ENCODE measurements around the gene OLFML2A. TPM values are rescaled to one million over a fixed set of nuclear protein-coding genes. Genes with fewer than 3 reads are reported as not detected.
"Not testable (repeated sequence)": the region's sequence is repeated elsewhere in the genome, so short reads cannot be mapped to it uniquely, and the experiment has no call there.

Gene OLFML2A
- total RNA-seq, 1 donor = 13.7 TPM

- DNase-seq (ENCODE audit: low read depth) = no peak
- TF ChIP-seq CTCF (IDR thresholded peaks at IDR 0.05; ENCODE audit: insufficient read depth, low read length) = no peak
- no peak overlapping the region for H3K4me3 ChIP-seq (ENCODE audit: low read depth, low read length)
Observed at GRCh38 chr9:124828489-124829333, 51.8 kb downstream of the OLFML2A start.

GRCh38 chr9:124829334-124829669, 52.4 kb downstream of the OLFML2A start:
- no peak for TF ChIP-seq CTCF (IDR thresholded peaks at IDR 0.05; ENCODE audit: insufficient read depth, low read length)
- no peak for DNase-seq (ENCODE audit: low read depth)

GRCh38 chr9:124830593-124830992, 53.7 kb downstream of the OLFML2A start:
- no peak overlapping the region for H3K4me3 ChIP-seq (ENCODE audit: low read depth, low read length)
- TF ChIP-seq CTCF (IDR thresholded peaks at IDR 0.05; ENCODE audit: insufficient read depth, low read length) = no peak
- no peak for DNase-seq (ENCODE audit: low read depth)

More at GRCh38 chr9:124829334-124829669, 52.4 kb downstream of the OLFML2A start:
- no peak overlapping the region for H3K4me3 ChIP-seq (ENCODE audit: low read depth, low read length)

GRCh38 chr9:124831642-124832364, 54.9 kb downstream of the OLFML2A start:
- no peak for TF ChIP-seq CTCF (IDR thresholded peaks at IDR 0.05; ENCODE audit: insufficient read depth, low read length)
- DNase-seq (ENCODE audit: low read depth) = no peak
- H3K4me3 ChIP-seq (ENCODE audit: low read depth, low read length) = no peak overlapping the region

GRCh38 chr9:124834591-124834990, 57.7 kb downstream of the OLFML2A start:
- H3K4me3 ChIP-seq (ENCODE audit: low read depth, low read length) = no peak overlapping the region
- no peak for TF ChIP-seq CTCF (IDR thresholded peaks at IDR 0.05; ENCODE audit: insufficient read depth, low read length)
- peak; percentile 60 for DNase-seq (ENCODE audit: low read depth)

- no peak overlapping the region for H3K4me3 ChIP-seq (ENCODE audit: low read depth, low read length)
- no peak for TF ChIP-seq CTCF (IDR thresholded peaks at IDR 0.05; ENCODE audit: insufficient read depth, low read length)
- peak; percentile 89 for DNase-seq (ENCODE audit: low read depth)
Observed at GRCh38 chr9:124835026-124835557, 58.2 kb downstream of the OLFML2A start.

GRCh38 chr9:124838132-124838531, 61.2 kb downstream of the OLFML2A start:
- not testable (repeated sequence) for DNase-seq (ENCODE audit: low read depth); H3K4me3 ChIP-seq (ENCODE audit: low read depth, low read length)

GRCh38 chr9:124838567-124839275, 61.8 kb downstream of the OLFML2A start:
- not testable (repeated sequence) for DNase-seq (ENCODE audit: low read depth); H3K4me3 ChIP-seq (ENCODE audit: low read depth, low read length)

Measured in fibroblast of the aortic adventitia (primary cell).